HG02885 (cell line): Measurements from ENCODE around the gene KCNH6.

Experiments used
- ATAC-seq: cut with Tn5 transposase; IDR thresholded peaks from one replicate; pipeline ENCODE4 v1.9.1; 2021; ENCODE audit warnings: mild to moderate bottlenecking; ENCODE audit not compliant: unreplicated experiment, poor library complexity

KCNH6 gene

DNA sequence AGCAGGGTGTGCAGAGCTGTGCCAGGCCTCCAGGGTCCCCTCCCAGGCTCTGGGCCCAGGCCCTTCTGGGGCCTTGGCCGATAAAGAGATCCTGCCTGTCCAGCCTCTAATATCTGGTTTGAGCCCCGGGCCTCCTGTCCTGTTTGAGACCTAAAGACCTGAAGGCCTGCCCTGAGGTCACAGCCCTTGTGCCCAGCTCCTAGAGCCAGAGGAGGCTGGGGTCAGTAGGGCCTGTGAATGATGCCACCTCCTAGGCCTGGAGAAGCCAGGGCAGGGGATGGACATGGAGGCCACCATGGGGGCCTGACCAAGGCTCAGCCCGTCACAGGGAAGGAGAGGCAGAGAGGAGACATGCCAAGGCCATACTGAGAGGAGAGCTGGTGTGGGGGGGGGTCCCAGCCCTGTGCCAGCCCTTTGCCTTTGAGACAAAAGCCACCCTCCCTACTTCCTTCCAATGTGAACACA is 7.4 kb downstream of the KCNH6 start:
- ATAC-seq: no peak

DNA sequence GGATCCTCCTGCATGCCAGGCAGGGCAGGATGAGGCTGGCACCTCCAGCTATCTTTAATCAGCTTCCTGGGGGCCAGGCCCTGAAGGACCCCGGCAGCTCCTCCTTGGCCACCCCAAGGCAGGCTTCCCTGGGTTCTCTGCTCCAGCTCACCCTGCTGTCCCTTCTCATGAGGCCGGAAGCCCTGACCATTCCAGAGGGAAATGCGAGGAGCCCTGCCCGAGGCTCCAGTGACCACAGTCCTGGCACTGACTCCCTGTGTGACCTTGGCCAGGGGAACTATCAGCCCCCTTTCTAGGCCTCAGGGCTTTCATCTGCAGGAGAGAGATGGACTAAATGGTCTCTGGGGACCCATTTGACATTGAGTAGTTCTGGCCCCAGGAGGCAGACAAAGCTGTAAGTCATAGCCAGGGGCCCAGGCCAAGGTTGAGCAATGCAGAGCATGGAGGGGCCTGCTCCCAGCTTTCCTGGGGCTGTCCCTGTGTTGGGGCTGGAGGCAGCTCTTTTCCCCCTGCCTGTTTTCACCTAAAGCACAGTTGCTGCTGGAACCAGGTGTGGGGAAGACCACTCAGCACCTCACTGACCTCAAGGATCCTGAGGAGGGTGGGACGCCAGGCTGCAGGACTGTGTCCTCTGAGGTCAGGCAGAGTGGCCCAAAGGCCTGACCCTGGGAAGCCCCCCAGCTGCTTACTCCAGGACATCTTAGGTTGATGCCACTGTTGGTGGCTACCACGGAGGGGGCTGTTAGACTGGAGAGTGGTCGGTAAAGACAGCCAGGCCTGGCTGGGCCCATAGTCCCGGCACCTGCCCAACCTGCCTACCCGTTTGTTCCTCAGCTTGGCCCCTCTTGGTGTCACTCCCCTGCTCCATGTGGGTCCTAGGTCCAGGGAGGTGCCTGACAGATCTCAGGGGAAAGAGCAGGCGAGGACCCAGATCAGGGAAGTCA is 8.1 kb downstream of the KCNH6 start:
- ATAC-seq: no peak

DNA sequence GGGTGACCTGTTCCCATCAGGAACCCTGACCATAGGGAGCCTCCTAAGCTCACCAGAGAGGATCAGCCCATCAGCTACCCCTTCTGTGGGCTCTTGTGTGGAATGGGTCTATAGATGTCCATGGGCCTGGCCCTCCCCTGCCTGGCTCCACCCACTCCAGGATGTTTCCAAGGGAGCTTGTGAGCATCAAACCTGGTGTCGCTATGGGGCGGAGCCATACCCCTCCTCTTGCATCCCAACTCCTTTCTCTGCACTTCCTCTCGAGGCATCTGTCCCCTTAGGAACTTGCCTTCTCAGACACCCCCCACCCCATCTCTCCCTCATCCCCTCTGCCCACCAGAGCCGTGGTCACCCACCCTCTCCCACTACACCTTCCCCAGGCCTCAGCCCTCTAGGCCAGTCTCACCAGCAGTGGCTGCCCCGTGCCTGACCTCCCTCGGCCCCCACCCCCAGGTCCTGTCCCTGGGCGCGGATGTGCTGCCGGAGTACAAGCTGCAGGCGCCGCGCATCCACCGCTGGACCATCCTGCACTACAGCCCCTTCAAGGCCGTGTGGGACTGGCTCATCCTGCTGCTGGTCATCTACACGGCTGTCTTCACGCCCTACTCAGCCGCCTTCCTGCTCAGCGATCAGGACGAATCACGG is 10.4 kb downstream of the KCNH6 start:
- no peak for ATAC-seq

GRCh38 chr17:63534078-63534570 is 11.0 kb downstream of the KCNH6 start:
- ATAC-seq: no peak

DNA sequence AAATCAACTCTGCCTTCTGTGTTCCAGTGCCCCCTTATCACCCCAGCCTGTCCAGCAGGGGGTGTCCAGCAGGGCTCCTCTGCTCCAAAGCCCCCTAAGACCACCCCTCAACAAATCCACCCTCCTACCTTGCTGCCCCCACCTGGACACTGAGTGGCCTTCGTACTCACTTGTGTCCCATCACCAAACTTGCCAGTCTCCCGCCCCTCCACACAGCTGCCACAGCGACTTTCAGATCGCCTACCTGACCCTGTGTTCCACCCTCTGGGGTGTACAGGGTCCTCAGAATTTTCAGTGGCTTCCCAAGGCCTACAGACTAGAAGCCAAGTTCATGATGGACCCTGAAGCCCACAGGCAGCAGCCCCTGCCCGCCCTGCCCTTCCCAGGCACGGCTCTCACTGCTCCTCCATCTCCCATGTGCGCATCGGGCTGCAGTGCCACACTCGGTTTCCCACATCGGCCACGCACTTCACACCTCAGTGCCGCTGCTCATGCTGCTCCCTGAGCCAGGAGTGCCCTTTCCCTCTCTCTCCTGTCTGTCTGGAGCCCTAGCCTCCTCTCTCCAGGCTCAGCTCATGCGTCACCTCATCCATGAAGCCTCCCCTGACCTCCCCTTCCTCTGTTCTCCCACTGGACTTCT is 11.8 kb downstream of the KCNH6 start:
- no peak for ATAC-seq

GRCh38 chr17:63535640-63536039 is 12.5 kb downstream of the KCNH6 start:
- ATAC-seq: no peak

- ATAC-seq: no peak
These were observed 13.8 kb downstream of the KCNH6 start for GRCh38 chr17:63537001-63537400.

DNA sequence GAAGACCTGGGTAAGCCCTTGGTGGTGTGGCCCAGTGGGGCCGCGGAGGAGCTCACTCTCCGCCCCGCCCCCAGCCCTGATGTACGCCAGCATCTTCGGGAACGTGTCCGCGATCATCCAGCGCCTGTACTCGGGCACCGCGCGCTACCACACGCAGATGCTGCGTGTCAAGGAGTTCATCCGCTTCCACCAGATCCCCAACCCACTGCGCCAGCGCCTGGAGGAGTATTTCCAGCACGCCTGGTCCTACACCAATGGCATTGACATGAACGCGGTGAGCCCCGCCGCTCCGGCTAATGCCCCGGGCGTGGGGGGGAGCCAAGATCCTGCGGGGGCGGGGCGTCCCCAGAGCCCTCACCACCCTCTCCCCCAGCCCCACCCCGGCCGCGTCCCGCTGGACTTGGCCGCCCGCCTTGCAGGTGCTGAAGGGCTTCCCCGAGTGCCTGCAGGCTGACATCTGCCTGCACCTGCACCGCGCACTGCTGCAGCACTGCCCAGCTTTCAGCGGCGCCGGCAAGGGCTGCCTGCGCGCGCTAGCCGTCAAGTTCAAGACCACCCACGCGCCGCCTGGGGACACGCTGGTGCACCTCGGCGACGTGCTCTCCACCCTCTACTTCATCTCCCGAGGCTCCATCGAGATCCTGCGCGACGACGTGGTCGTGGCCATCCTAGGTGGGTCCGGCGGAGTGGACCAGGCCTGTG is 15.0 kb downstream of the KCNH6 start:
- no peak for ATAC-seq

DNA sequence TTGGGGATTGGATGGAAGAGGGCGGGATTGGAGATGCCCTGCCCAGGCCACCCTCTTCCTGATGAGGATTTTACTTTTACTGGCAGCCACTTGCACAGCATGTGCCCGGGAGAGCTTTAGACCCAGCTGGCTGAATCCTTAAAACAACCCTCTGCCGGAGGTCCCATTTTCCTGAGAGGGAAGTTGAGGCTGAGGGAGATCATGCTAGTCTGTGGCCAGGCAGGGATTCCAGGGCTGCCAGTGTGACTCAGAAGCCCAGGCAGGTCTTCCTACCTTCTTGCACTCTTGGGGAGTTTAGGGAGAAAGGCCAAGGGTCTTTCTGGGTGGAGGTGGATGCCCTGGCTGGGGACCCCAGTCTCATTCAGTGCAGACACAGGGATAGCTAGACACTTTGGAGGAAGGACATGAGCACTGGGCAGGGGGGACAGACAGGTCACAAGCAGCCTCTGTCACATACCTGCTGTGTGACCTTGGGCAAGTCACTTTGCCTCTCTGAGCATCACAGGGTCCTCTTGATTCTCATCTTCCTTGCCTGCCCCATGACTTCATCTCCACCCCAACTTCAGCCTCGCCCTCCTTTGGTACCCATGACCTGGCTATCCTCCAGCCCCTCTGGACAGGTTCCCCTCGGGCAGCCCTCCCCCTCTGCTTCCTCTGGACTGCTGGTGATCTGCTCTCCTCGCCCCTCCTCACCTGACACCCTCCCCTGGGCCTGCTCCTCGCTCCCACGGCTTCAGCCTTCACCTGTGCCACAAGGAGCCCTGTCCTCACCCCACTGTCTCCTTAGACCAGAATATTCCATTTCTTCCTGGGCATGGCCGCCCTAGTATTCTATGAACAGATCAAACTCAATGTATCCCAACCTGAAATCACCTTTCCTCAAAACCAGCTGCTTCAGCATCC is 15.8 kb downstream of the KCNH6 start:
- ATAC-seq: no peak

- ATAC-seq: no peak
These were observed 17.4 kb downstream of the KCNH6 start for GRCh38 chr17:63540590-63540989.

GRCh38 chr17:63542218-63542545 is 19.0 kb downstream of the KCNH6 start:
- ATAC-seq: no peak

DNA sequence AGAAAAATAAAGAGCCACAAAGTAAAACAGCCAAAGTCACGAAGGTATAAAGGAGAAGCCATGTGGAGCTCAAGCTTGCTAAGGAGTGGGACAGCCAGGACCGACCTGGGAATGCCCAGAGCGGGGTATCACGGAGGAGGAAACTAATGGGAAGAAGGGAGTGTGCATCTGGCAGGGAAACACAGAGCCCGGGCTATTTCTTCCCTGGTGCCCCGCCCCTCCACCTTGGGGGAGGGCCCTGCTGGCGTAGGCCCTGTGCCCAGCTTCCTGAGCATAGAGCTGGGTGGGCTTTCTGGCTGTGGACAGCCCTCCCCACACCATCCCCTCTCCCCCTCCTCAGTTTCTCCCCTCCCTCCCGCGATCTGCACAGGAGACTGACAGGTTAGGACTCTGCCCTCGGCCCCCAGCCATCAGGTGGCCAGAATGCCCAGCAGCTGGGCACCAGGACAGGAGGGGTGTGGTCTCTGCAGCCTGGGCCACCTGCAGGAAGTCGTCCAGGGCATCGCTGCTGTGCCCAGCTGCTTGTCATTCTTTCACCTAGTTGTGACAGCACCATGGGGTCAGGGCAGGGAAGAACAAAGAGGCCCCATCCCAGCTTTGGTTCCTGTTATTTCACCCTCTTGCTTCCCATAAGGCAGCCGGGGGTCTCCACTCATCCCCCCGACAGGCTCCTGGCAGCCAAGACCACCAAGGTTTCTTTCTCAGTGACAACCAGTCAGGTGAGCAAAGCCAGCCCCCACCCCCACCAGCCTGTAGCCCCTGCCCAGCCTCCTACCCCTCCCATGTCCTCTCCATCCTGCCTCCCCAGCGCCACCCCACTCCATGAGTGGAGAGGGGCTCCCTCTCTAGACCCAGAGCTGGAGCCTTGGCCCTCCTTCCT is 20.0 kb downstream of the KCNH6 start:
- no peak for ATAC-seq

DNA sequence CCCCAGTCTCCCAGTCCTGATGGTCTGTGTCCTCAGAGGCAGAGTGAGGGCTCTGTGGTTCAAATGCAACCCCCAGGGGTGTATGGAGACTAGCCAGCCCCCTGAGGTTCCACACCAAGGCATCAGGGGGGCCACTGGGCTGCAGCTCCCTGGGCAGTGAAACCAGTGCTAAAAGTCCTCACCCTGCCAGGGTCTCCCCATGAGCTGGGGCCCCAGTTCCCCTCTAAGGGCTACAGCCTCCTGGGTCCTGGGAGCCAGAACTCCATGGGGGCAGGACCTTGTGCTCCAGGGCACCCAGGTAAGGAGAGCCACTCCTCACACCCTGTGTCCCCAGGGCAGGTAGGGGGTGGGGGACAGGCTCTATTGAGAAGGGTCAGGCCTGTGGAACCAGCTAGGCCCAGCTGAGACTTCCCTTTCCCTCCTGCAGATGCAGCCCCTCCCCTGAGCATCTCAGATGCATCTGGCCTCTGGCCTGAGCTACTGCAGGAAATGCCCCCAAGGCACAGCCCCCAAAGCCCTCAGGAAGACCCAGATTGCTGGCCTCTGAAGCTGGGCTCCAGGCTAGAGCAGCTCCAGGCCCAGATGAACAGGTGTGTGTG is 20.8 kb downstream of the KCNH6 start:
- ATAC-seq: no peak

GRCh38 chr17:63544467-63545301 is 21.5 kb downstream of the KCNH6 start:
- no peak for ATAC-seq

- ATAC-seq: no peak
These were observed 23.3 kb downstream of the KCNH6 start for GRCh38 chr17:63546308-63547082.

DNA sequence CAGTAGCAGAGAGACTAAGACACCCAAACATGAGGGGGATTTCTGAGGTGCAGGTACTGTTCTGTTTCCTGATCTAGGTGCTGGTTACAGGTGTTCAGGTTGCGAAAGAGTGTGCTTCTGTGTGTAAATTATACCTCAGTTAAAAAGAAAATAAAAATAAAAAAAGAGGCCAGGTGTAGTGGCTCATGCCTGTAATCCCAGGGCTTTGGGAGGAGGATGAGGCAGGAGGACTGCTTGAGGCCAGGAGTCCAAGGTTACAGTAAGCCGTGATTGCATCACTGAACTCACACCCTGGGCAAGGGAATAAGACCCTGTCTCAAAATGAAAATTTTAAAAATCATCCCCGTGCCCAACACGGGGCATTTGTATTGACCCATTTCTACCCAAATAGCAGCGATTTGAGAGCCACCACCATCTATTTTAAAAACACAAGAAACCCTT is 23.9 kb downstream of the KCNH6 start:
- no peak for ATAC-seq
